HepG2 (cell line): ENCODE measurements around the gene KLF5. TPM values are rescaled to one million over a fixed set of nuclear protein-coding genes. Genes with fewer than 3 reads are reported as not detected.

ENCODE experiments used
- ATAC-seq: fragments of 200-7000 bp; cut with Tn5 transposase; 3 replicates; pipeline ENCODE4 v1.9.1; 2020; ENCODE audit warnings: mild to moderate bottlenecking, moderate library complexity
- BruUV-seq: library from RNA; stranded (reverse); fragments of 400-500 nt; replicated peaks from 2 replicates; lab custom pipeline; 2021; lab: Mats Ljungman, UMichigan
- CTCF ChIA-PET: fragments of 300-600 bp; formaldehyde crosslinking; extraction: SDS; loops from one replicate; lab custom pipeline; 2021; ENCODE audit warnings: low total read pairs, inconsistent platforms, low intra/inter-chr PET ratio; lab: Yijun Ruan, JAX
- POLR2A ChIA-PET: fragments of 350-600 bp; sonication (Branson Sonifier 250); formaldehyde crosslinking; loops from one replicate; lab custom pipeline; 2020; ENCODE audit warnings: antibody characterized with exemption, inconsistent platforms; lab: Yijun Ruan, JAX
- DNase-seq: peaks from one replicate; pipeline ENCODE4 v3.0.0-alpha.2; 2015; ENCODE audit warnings: low spot score
- FAIRE-seq: peaks from 3 replicates; lab custom pipeline; 2011; peaks lifted over from hg19 to GRCh38; lab: Jason Lieb, UNC
- H2AFZ ChIP-seq: one replicate; pipeline ENCODE4 v1.6.1; 2011; ENCODE audit warnings: low read length, inconsistent platforms
- H3K27ac ChIP-seq: fragments of 300-600 bp; 3 replicates; pipeline ENCODE4 v1.8.0; 2011; ENCODE audit warnings: mixed run types, mild to moderate bottlenecking, mixed read lengths, low read length, inconsistent platforms; ENCODE audit not compliant: insufficient read depth; ENCODE audit errors: extremely low read length
- H3K27me3 ChIP-seq, 2 experiments: fragments of 200-600 bp in 1 of 2; 2 replicates in 1 of 2; 3 replicates in 1 of 2; pipeline versions ENCODE4 v1.6.0 to v1.8.0; 2011; ENCODE audit warnings: low read length in 2 of 2, mild to moderate bottlenecking in 2 of 2, moderate library complexity in 2 of 2, inconsistent platforms in 1 of 2; ENCODE audit not compliant: insufficient read depth in 2 of 2, control insufficient read depth in 1 of 2
- H3K36me3 ChIP-seq, 2 experiments: fragments of 200-600 bp in 1 of 2; replicated peaks in 1 of 2; 2 replicates in 1 of 2; 3 replicates in 1 of 2; pipeline versions ENCODE4 v1.5.1 to v1.8.0; 2011; ENCODE audit warnings: low read length in 2 of 2, inconsistent platforms in 1 of 2; ENCODE audit not compliant: insufficient read depth in 2 of 2, control insufficient read depth in 1 of 2
- H3K4me1 ChIP-seq: 2 replicates; pipeline ENCODE4 v1.5.1; 2012; ENCODE audit warnings: low read length, inconsistent platforms; ENCODE audit not compliant: insufficient read depth
- H3K4me2 ChIP-seq: 2 replicates; pipeline ENCODE4 v1.6.0; 2011; ENCODE audit warnings: low read depth, low read length, inconsistent platforms
- H3K4me3 ChIP-seq, 3 experiments: fragments of 200-600 bp in 1 of 3; sonication (generic), shearing (Covaris generic) in 1 of 3; replicated peaks in 1 of 3; 2 replicates each; pipeline ENCODE4 v1.5.1; 2011 to 2016; ENCODE audit warnings: low read length in 3 of 3, inconsistent platforms in 2 of 3, low read depth in 2 of 3, mild to moderate bottlenecking in 2 of 3, control low read depth in 1 of 3, mixed read lengths in 1 of 3; ENCODE audit not compliant: insufficient read depth in 1 of 3
- H3K79me2 ChIP-seq: one replicate; pipeline ENCODE4 v1.6.1; 2011; ENCODE audit warnings: low read length, inconsistent platforms; ENCODE audit not compliant: insufficient read depth
- H3K9ac ChIP-seq: 2 replicates; pipeline ENCODE4 v1.6.0; 2011; ENCODE audit warnings: mild to moderate bottlenecking, low read depth, low read length, inconsistent platforms; ENCODE audit not compliant: insufficient read depth
- H3K9me3 ChIP-seq: 2 replicates; pipeline ENCODE4 v1.5.1; 2012; ENCODE audit warnings: mild to moderate bottlenecking, low read length
- H4K20me1 ChIP-seq: 2 replicates; pipeline ENCODE4 v1.6.0; 2011; ENCODE audit warnings: inconsistent platforms, mild to moderate bottlenecking, low read length, moderate library complexity; ENCODE audit not compliant: insufficient read depth
- HNRNPLL ChIP-seq: fragments of 200-400 bp; formaldehyde crosslinking; IDR thresholded peaks from 2 replicates; pipeline ENCODE4 v1.6.1; 2017; ENCODE audit warnings: mild to moderate bottlenecking, low read depth, low read length; ENCODE audit not compliant: poor library complexity, severe bottlenecking
- MIER2 ChIP-seq: IDR thresholded peaks from 2 replicates; pipeline ENCODE4 v1.6.1; 2016; ENCODE audit warnings: missing biosample characterization, missing genetic modification reagents
- MZF1 ChIP-seq: sonication (generic); formaldehyde crosslinking; IDR thresholded peaks from 2 replicates; pipeline ENCODE4 v1.8.1; 2023; ENCODE audit warnings: mild to moderate bottlenecking, missing genetic modification reagents, borderline replicate concordance
- RARA ChIP-seq: IDR thresholded peaks from 2 replicates; pipeline ENCODE4 v1.6.1; 2016; ENCODE audit warnings: missing genetic modification reagents, missing compliant biosample characterization
- RFXAP ChIP-seq: sonication (generic); formaldehyde crosslinking; IDR thresholded peaks from 2 replicates; pipeline ENCODE4 v1.4.0; 2020; ENCODE audit warnings: missing genetic modification reagents, borderline replicate concordance
- TMF1 ChIP-seq: sonication (generic); formaldehyde crosslinking; IDR thresholded peaks from 2 replicates; pipeline ENCODE4 v1.8.1; 2022; ENCODE audit warnings: low read depth, missing genetic modification reagents
- ZBTB21 ChIP-seq: sonication (generic); formaldehyde crosslinking; IDR thresholded peaks from 2 replicates; pipeline ENCODE4 v1.4.0; 2020; ENCODE audit warnings: missing genetic modification reagents
- ZFP37 ChIP-seq: sonication (generic); formaldehyde crosslinking; IDR thresholded peaks from 2 replicates; pipeline ENCODE4 v1.4.0; 2020; ENCODE audit warnings: missing genetic modification reagents, borderline replicate concordance
- WGBS: methylation state at CpG from one replicate; pipeline ENCODE4 v1.1.6; 2017; ENCODE audit warnings: low lambda C conversion rate; 5-methylcytosine and 5-hydroxymethylcytosine counted together
- in situ Hi-C: cut with HindIII; loops from 2 replicates; pipeline ENCODE4 v1.10.0; 2017; ENCODE audit warnings: low pct_unique_long_range_greater_than_20kb; ENCODE audit not compliant: extremely low pct_ligation_motif_present
- intact Hi-C: fragments of 100-400 bp; cut with micrococcal nuclease; formaldehyde crosslinking; loops from one replicate; pipeline ENCODE4 v1.10.0; 2022; ENCODE audit not compliant: unreplicated experiment
- polyA plus RNA-seq, 8 experiments: library from polyadenylated mRNA; depleted of rRNA in 3 of 8; stranded (reverse) in 7 of 8; unstranded in 1 of 8; fragments of >200 nt; fragmentation: Illumina TruSeq in 4 of 8; extraction: Trizol in 4 of 8; gene quantifications; 2 replicates each; pipeline versions ENCODE4 v1.2.1 to v1.2.3, GENCODE V29; 2011 to 2016; ENCODE audit warnings: low read depth in 4 of 8, missing spikeins in 1 of 8, mixed read lengths in 1 of 8; ENCODE audit not compliant: insufficient read depth in 1 of 8
- total RNA-seq, 5 experiments: library from RNA; depleted of rRNA; stranded (reverse); fragments of >200 nt; fragmentation: Illumina TruSeq; extraction: Trizol; gene quantifications; 2 replicates each; pipeline ENCODE4 v1.2.3, GENCODE V29; 2016; ENCODE audit warnings: low read depth in 1 of 5
- TF ChIP-seq, protein P1 (sequence below): sonication (generic); formaldehyde crosslinking; IDR thresholded peaks from 2 replicates; pipeline ENCODE4 v1.4.0; 2020; ENCODE audit warnings: mild to moderate bottlenecking, missing genetic modification reagents
- TF ChIP-seq, protein P2 (sequence below): sonication (generic); formaldehyde crosslinking; IDR thresholded peaks from 2 replicates; pipeline ENCODE4 v1.5.0; 2020; ENCODE audit warnings: missing genetic modification reagents, mild to moderate bottlenecking, borderline replicate concordance
- TF ChIP-seq, protein P3 (sequence below): IDR thresholded peaks from 2 replicates; pipeline ENCODE4 v1.6.1; 2016; ENCODE audit warnings: mild to moderate bottlenecking
- TF ChIP-seq, protein P4 (sequence below): sonication (generic); formaldehyde crosslinking; IDR thresholded peaks from 2 replicates; pipeline ENCODE4 v1.5.0; 2020; ENCODE audit warnings: missing genetic modification reagents
- TF ChIP-seq, protein P5 (sequence below): IDR thresholded peaks from 2 replicates; pipeline ENCODE4 v1.6.1; 2016; ENCODE audit warnings: control low read depth
- TF ChIP-seq, protein P6 (sequence below): IDR thresholded peaks from 2 replicates; pipeline ENCODE4 v1.4.0; 2020; ENCODE audit warnings: mild to moderate bottlenecking, missing genetic modification reagents

KLF5 gene
- total and polyA plus RNA-seq, 2 of the 13 experiments (the other 11 are each of a cell fraction or from before 2014, with no cell fraction given) = 1.7 to 9.2 TPM

DNA sequence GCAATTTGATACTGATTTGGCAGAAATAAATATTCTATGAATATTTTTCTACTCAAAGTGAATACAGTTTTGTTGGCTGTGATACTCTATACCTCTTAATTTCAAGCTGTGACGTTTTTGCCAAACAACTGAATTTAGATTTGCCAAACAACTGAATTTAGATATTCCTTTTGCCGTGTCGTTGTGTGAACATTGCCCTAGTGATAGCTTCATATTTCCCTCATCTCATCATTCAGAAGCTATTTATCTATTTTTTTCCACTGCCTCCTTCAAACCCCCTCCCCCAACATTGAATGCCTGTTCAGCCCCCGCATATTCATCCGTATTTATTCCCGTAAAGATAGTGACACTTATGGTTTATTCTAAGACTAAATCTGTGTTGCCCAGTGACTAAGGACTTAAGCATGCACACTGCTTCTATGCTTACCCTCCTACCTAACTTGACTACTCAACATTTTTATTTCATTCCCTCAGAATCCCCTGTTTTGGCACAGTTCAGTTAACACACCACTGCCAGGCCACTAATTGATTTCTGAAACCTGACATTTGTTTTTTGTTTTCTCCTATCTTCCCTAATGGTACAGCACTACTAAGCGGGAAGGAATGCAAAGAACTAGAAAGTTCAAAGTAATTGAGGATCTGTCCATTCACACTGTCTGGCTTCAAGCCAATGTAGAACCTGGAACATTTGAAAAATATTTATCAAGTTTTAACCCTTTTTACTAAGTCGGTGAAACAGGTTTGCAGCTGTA is 2.8 kb upstream of the KLF5 start:
- H2AFZ ChIP-seq = no peak overlapping the region
- H3K4me2 ChIP-seq = no peak overlapping the region
- 9% methylated on average over 8 of the region's 8 CpGs for WGBS
- CTCF ChIA-PET = no interaction called here
- no peaks in the 10 kb centered on the region for H3K9me3 ChIP-seq
- H3K4me3 ChIP-seq = peak overlapping the region in 1 of 3 experiments; percentile 8; a peak in 1 of 6 replicates
- no peaks in the 10 kb centered on the region for H4K20me1 ChIP-seq
- FAIRE-seq (no peak), DNase-seq (peak; percentile 70), ATAC-seq (no peak)
- POLR2A ChIA-PET = no interaction called here
- peaks cover 32% of the 10 kb centered on the region for H3K4me1 ChIP-seq
- H3K79me2 ChIP-seq = peaks cover 2% of the 10 kb centered on the region
- no peaks in the 10 kb centered on the region for H3K36me3 ChIP-seq
- intact Hi-C loops = loop anchor here (5.0 kb wide), 1 partner anchor 361 kb away; no protein-coding TSS in a partner anchor
- no peak overlapping the region for H3K27ac ChIP-seq
- H3K9ac ChIP-seq = no peak overlapping the region
- peaks cover 0 to 17% of the 10 kb centered on the region in 2 experiments; a peak in 3 of 5 replicates for H3K27me3 ChIP-seq
- no TSS peak for BruUV-seq
- in situ Hi-C loops = loop anchor here (25.0 kb wide), 1 partner anchor 356 kb away; no protein-coding TSS in a partner anchor
- TF ChIP-seq, protein P1, sequence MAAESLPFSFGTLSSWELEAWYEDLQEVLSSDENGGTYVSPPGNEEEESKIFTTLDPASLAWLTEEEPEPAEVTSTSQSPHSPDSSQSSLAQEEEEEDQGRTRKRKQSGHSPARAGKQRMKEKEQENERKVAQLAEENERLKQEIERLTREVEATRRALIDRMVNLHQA = no peak
- TF ChIP-seq MIER2 (CRISPR knock-in tag) (no peak), RARA (CRISPR knock-in tag) (0 out of 2 replicates have a peak, but pooled peaks have one; percentile 7), ZFP37 (CRISPR knock-in tag) (no peak), HNRNPLL (no peak), TMF1 (CRISPR knock-in tag) (no peak), MZF1 (CRISPR knock-in tag) (no peak), ZBTB21 (CRISPR knock-in tag) (no peak), RFXAP (CRISPR knock-in tag) (no peak)
- TF ChIP-seq, protein P2, sequence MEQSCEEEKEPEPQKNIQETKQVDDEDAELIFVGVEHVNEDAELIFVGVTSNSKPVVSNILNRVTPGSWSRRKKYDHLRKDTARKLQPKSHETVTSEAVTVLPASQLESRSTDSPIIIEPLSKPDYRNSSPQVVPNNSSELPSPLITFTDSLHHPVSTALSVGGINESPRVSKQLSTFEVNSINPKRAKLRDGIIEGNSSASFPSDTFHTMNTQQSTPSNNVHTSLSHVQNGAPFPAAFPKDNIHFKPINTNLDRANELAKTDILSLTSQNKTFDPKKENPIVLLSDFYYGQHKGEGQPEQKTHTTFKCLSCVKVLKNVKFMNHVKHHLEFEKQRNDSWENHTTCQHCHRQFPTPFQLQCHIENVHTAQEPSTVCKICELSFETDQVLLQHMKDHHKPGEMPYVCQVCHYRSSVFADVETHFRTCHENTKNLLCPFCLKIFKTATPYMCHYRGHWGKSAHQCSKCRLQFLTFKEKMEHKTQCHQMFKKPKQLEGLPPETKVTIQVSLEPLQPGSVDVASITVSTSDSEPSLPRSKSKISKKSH (CRISPR knock-in tag) = no peak
- TF ChIP-seq, protein P3, sequence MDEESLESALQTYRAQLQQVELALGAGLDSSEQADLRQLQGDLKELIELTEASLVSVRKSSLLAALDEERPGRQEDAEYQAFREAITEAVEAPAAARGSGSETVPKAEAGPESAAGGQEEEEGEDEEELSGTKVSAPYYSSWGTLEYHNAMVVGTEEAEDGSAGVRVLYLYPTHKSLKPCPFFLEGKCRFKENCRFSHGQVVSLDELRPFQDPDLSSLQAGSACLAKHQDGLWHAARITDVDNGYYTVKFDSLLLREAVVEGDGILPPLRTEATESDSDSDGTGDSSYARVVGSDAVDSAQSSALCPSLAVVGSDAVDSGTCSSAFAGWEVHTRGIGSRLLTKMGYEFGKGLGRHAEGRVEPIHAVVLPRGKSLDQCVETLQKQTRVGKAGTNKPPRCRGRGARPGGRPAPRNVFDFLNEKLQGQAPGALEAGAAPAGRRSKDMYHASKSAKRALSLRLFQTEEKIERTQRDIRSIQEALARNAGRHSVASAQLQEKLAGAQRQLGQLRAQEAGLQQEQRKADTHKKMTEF (CRISPR knock-in tag) = no peak
- TF ChIP-seq, protein P4, sequence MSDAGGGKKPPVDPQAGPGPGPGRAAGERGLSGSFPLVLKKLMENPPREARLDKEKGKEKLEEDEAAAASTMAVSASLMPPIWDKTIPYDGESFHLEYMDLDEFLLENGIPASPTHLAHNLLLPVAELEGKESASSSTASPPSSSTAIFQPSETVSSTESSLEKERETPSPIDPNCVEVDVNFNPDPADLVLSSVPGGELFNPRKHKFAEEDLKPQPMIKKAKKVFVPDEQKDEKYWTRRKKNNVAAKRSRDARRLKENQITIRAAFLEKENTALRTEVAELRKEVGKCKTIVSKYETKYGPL (CRISPR knock-in tag) = no peak
- TF ChIP-seq, protein P5, sequence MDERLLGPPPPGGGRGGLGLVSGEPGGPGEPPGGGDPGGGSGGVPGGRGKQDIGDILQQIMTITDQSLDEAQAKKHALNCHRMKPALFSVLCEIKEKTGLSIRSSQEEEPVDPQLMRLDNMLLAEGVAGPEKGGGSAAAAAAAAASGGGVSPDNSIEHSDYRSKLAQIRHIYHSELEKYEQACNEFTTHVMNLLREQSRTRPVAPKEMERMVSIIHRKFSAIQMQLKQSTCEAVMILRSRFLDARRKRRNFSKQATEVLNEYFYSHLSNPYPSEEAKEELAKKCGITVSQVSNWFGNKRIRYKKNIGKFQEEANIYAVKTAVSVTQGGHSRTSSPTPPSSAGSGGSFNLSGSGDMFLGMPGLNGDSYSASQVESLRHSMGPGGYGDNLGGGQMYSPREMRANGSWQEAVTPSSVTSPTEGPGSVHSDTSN (CRISPR knock-in tag) = no peak
- TF ChIP-seq, protein P6, sequence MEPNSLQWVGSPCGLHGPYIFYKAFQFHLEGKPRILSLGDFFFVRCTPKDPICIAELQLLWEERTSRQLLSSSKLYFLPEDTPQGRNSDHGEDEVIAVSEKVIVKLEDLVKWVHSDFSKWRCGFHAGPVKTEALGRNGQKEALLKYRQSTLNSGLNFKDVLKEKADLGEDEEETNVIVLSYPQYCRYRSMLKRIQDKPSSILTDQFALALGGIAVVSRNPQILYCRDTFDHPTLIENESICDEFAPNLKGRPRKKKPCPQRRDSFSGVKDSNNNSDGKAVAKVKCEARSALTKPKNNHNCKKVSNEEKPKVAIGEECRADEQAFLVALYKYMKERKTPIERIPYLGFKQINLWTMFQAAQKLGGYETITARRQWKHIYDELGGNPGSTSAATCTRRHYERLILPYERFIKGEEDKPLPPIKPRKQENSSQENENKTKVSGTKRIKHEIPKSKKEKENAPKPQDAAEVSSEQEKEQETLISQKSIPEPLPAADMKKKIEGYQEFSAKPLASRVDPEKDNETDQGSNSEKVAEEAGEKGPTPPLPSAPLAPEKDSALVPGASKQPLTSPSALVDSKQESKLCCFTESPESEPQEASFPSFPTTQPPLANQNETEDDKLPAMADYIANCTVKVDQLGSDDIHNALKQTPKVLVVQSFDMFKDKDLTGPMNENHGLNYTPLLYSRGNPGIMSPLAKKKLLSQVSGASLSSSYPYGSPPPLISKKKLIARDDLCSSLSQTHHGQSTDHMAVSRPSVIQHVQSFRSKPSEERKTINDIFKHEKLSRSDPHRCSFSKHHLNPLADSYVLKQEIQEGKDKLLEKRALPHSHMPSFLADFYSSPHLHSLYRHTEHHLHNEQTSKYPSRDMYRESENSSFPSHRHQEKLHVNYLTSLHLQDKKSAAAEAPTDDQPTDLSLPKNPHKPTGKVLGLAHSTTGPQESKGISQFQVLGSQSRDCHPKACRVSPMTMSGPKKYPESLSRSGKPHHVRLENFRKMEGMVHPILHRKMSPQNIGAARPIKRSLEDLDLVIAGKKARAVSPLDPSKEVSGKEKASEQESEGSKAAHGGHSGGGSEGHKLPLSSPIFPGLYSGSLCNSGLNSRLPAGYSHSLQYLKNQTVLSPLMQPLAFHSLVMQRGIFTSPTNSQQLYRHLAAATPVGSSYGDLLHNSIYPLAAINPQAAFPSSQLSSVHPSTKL (CRISPR knock-in tag) = peak; percentile 37; the same call in 1 of the 2 replicates
